Panc1 (cell line): ENCODE results near the gene LMAN1L. TPM values are rescaled to one million over a fixed set of nuclear protein-coding genes. Genes with fewer than 3 reads are reported as not detected.

Experiments
- ATAC-seq: fragments of 200-7000 bp; cut with Tn5 transposase; 2 replicates; pipeline ENCODE4 v1.9.1; 2020; ENCODE audit warnings: mild to moderate bottlenecking, moderate library complexity
- BruUV-seq: library from RNA; stranded (reverse); fragments of 400-500 nt; replicated peaks from 2 replicates; lab custom pipeline; 2021; lab: Mats Ljungman, UMichigan
- CTCF ChIA-PET: fragments of 300-600 bp; sonication (Branson Sonifier 250); formaldehyde crosslinking; loops from one replicate; lab custom pipeline; 2022; ENCODE audit warnings: antibody characterized with exemption; lab: Charles Lee
- POLR2A ChIA-PET: fragments of 300-600 bp; sonication (Branson Sonifier 250); formaldehyde crosslinking; loops from one replicate; lab custom pipeline; 2022; ENCODE audit warnings: antibody characterized with exemption; lab: Charles Lee
- DNase-seq: peaks from one replicate; pipeline ENCODE4 v3.0.0-alpha.2; 2010; ENCODE audit warnings: low read depth, low spot score
- H3K27ac ChIP-seq: 2 replicates; pipeline ENCODE4 v1.5.1; 2011; ENCODE audit warnings: mild to moderate bottlenecking, low read length, inconsistent platforms
- H3K27me3 ChIP-seq: fragments of 200-500 bp; sonication (Bioruptor generic); 2 replicates; pipeline ENCODE4 v1.6.0; 2014; ENCODE audit warnings: low read length, inconsistent platforms; ENCODE audit not compliant: control insufficient read depth, insufficient read depth
- H3K36me3 ChIP-seq: fragments of 200-500 bp; sonication (Bioruptor generic); 2 replicates; pipeline ENCODE4 v1.5.1; 2014; ENCODE audit warnings: inconsistent platforms, mild to moderate bottlenecking, low read length, moderate library complexity; ENCODE audit not compliant: control insufficient read depth, insufficient read depth
- H3K4me1 ChIP-seq: 2 replicates; pipeline ENCODE4 v1.5.1; 2011; ENCODE audit warnings: inconsistent platforms, mild to moderate bottlenecking, low read length, moderate library complexity; ENCODE audit not compliant: control insufficient read depth, insufficient read depth
- H3K4me3 ChIP-seq, 2 experiments: 2 replicates each; pipeline ENCODE4 v1.5.1; 2011 to 2012; ENCODE audit warnings: low read depth in 2 of 2, low read length in 2 of 2, mild to moderate bottlenecking in 2 of 2, inconsistent platforms in 1 of 2, moderate library complexity in 1 of 2
- H3K9me3 ChIP-seq: fragments of 200-500 bp; sonication (Bioruptor generic); 2 replicates; pipeline ENCODE4 v1.5.1; 2014; ENCODE audit warnings: low read depth, mild to moderate bottlenecking, inconsistent platforms, low read length, moderate library complexity; ENCODE audit not compliant: control insufficient read depth, insufficient read depth
- CTCF ChIP-seq: fragments of 450-650 bp; IDR thresholded peaks from 2 replicates; pipeline ENCODE4 v1.5.1; 2017; ENCODE audit warnings: mild to moderate bottlenecking
- POLR2AphosphoS5 ChIP-seq: IDR thresholded peaks from 2 replicates; pipeline ENCODE4 v1.6.1; 2012; ENCODE audit warnings: mild to moderate bottlenecking, low read depth, low read length, moderate library complexity
- SIN3A ChIP-seq: IDR thresholded peaks from 2 replicates; pipeline ENCODE4 v1.6.1; 2012; ENCODE audit warnings: low read depth, mild to moderate bottlenecking, low read length, moderate library complexity, borderline replicate concordance; ENCODE audit not compliant: insufficient read depth
- TCF7L2 ChIP-seq: IDR thresholded peaks from 2 replicates; pipeline ENCODE4 v1.6.1; 2011; ENCODE audit warnings: mild to moderate bottlenecking, low read depth, low read length, inconsistent platforms
- in situ Hi-C: cut with HindIII; loops from 2 replicates; pipeline ENCODE4 v1.10.0; 2016; ENCODE audit warnings: low sequenced_read_pairs, low pct_unique_long_range_greater_than_20kb
- intact Hi-C: fragments of 100-400 bp; cut with micrococcal nuclease; formaldehyde crosslinking; loops from one replicate; pipeline ENCODE4 v1.10.0; 2022; ENCODE audit not compliant: unreplicated experiment
- total RNA-seq: library from RNA; stranded (reverse); gene quantifications from one replicate; pipeline ENCODE4 v1.2.1, GENCODE V29; 2021; ENCODE audit not compliant: unreplicated experiment
- TF ChIP-seq, protein P1 (sequence below), 2 experiments: IDR thresholded peaks; 2 replicates each; pipeline ENCODE4 v1.6.1; 2011 to 2012; ENCODE audit warnings: low read depth in 2 of 2, control low read depth in 1 of 2, low read length in 1 of 2, mild to moderate bottlenecking in 1 of 2, moderate library complexity in 1 of 2; ENCODE audit not compliant: insufficient read depth in 1 of 2

The LMAN1L gene
- total RNA-seq, 1 experiment from 2014 or later, result not detected

GRCh38 chr15:74830868-74831267, 18.2 kb downstream of the LMAN1L start:
- TF ChIP-seq POLR2AphosphoS5, result no peak
- TF ChIP-seq, protein P1, sequence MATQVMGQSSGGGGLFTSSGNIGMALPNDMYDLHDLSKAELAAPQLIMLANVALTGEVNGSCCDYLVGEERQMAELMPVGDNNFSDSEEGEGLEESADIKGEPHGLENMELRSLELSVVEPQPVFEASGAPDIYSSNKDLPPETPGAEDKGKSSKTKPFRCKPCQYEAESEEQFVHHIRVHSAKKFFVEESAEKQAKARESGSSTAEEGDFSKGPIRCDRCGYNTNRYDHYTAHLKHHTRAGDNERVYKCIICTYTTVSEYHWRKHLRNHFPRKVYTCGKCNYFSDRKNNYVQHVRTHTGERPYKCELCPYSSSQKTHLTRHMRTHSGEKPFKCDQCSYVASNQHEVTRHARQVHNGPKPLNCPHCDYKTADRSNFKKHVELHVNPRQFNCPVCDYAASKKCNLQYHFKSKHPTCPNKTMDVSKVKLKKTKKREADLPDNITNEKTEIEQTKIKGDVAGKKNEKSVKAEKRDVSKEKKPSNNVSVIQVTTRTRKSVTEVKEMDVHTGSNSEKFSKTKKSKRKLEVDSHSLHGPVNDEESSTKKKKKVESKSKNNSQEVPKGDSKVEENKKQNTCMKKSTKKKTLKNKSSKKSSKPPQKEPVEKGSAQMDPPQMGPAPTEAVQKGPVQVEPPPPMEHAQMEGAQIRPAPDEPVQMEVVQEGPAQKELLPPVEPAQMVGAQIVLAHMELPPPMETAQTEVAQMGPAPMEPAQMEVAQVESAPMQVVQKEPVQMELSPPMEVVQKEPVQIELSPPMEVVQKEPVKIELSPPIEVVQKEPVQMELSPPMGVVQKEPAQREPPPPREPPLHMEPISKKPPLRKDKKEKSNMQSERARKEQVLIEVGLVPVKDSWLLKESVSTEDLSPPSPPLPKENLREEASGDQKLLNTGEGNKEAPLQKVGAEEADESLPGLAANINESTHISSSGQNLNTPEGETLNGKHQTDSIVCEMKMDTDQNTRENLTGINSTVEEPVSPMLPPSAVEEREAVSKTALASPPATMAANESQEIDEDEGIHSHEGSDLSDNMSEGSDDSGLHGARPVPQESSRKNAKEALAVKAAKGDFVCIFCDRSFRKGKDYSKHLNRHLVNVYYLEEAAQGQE (IDR thresholded peaks at IDR 0.05; ENCODE audit: insufficient read depth in 1 of 2, low read depth in 2 of 2, low read length in 1 of 2), result no peak
- no peak for TF ChIP-seq SIN3A
- TF ChIP-seq CTCF, result no peak
- TF ChIP-seq TCF7L2, result no peak
- POLR2A ChIA-PET, result no interaction called here
- in situ Hi-C loops, result no loop called here

DNA sequence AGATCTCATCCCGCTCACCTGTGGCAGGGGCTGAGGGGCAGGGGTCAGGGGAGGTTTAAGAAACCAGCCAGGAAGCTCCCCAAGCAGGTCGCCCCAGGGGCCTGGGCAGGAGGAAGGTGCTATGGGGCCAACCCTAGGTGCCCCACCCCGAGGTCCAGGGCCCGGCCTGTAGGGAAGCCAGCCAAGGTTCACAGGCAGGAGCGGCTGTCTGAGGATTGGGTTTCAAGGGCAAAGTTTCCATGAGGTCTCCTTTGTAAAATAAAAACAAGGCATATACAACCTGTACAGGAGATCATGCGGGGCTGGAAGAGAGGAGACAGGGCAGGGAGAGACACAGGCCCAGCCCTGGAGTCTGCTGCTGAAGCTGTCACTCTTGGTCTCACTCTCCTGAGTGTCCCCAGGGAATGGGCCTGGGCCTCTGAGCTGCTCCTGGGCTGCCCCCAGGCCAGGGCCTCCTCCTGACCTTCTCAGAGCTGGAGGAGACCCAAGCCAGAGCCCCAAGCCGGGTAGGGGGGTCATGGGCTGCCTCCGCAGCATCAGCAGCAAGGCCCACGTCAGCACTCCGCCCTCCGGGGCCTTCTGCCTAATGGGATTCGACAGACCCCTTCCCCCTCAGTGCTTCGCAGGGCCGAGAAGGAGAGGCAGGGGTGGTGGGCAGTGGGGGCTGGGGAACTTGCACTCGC, 19.3 kb downstream of the LMAN1L start:
- no peak for DNase-seq
- BruUV-seq, result no TSS peak
- ATAC-seq, result no peak
- in situ Hi-C loops, result no loop called here
- Histone ChIP-seq H3K27me3 (no peaks in the 10 kb centered on the region), H3K9me3 (no peaks in the 10 kb centered on the region), H3K27ac (no peak overlapping the region), H3K4me1 (no peaks in the 10 kb centered on the region; the same call in 1 of the 2 replicates), H3K4me3 (no peak overlapping the region), H3K36me3 (no peaks in the 10 kb centered on the region; the same call in 1 of the 2 replicates)
- CTCF ChIA-PET, result interaction anchor here (0.6 kb wide), 1 partner anchor 279 kb away, joined by 3 read pairs; no protein-coding TSS in a partner anchor
- TF ChIP-seq POLR2AphosphoS5 (no peak), SIN3A (no peak), CTCF (no peak), TCF7L2 (no peak)
- TF ChIP-seq, protein P1 (IDR thresholded peaks at IDR 0.05; ENCODE audit: insufficient read depth in 1 of 2, low read depth in 2 of 2, low read length in 1 of 2), result no peak
- intact Hi-C loops, result loop anchor here (10.0 kb wide), 1 partner anchor 57 kb away; no protein-coding TSS in a partner anchor
- POLR2A ChIA-PET, result no interaction called here

More at GRCh38 chr15:74830868-74831267, 18.2 kb downstream of the LMAN1L start:
- CTCF ChIA-PET, result interaction anchor here (0.5 kb wide), 1 partner anchor 394 kb away, joined by 4 read pairs; no protein-coding TSS in a partner anchor
- ATAC-seq (no peak), DNase-seq (no peak)
- Histone ChIP-seq H3K36me3 (no peaks in the 10 kb centered on the region; the same call in 1 of the 2 replicates), H3K4me1 (no peaks in the 10 kb centered on the region; the same call in 1 of the 2 replicates), H3K9me3 (no peaks in the 10 kb centered on the region), H3K27ac (no peak overlapping the region), H3K4me3 (no peak overlapping the region), H3K27me3 (no peaks in the 10 kb centered on the region; the same call in 1 of the 2 replicates)
- intact Hi-C loops, result loop anchor here (10.0 kb wide), 1 partner anchor 56 kb away; no protein-coding TSS in a partner anchor
- no TSS peak for BruUV-seq
